Parathyroid adenoma (tissue), 2 donors: ENCODE measurements around the gene APBA2.
"Not testable (repeated sequence)": the region's sequence is repeated elsewhere in the genome, so short reads cannot be mapped to it uniquely, and the experiment has no call there.

Source experiments
- H2AFZ ChIP-seq: fragments of 300-600 bp; sonication (generic); one replicate; pipeline ENCODE4 v1.7.0; 2017; ENCODE audit warnings: antibody characterized with exemption, mild to moderate bottlenecking
- H3K27ac ChIP-seq: fragments of 300-600 bp; sonication (generic); one replicate; pipeline ENCODE4 v1.7.0; 2017
- H3K27me3 ChIP-seq: fragments of 300-600 bp; sonication (generic); one replicate; pipeline ENCODE4 v1.7.0; 2017; ENCODE audit warnings: low read length; ENCODE audit not compliant: control insufficient read depth, insufficient read depth
- H3K36me3 ChIP-seq: fragments of 300-600 bp; sonication (generic); one replicate; pipeline ENCODE4 v1.7.0; 2017; ENCODE audit warnings: low read length; ENCODE audit not compliant: control insufficient read depth, insufficient read depth
- H3K4me1 ChIP-seq: fragments of 300-600 bp; sonication (generic); one replicate; pipeline ENCODE4 v1.7.0; 2017; ENCODE audit warnings: control low read depth
- H3K4me2 ChIP-seq: fragments of 300-600 bp; sonication (generic); one replicate; pipeline ENCODE4 v1.7.0; 2017; ENCODE audit warnings: low read length
- H3K4me3 ChIP-seq: fragments of 300-600 bp; sonication (generic); one replicate; pipeline ENCODE4 v1.7.0; 2017; ENCODE audit warnings: low read depth, low read length
- H3K79me2 ChIP-seq: fragments of 300-600 bp; sonication (generic); one replicate; pipeline ENCODE4 v1.7.0; 2017; ENCODE audit warnings: control low read depth
- H3K9ac ChIP-seq: fragments of 300-600 bp; sonication (generic); one replicate; pipeline ENCODE4 v1.7.0; 2017; ENCODE audit warnings: mild to moderate bottlenecking
- H3K9me3 ChIP-seq: fragments of 300-600 bp; sonication (generic); one replicate; pipeline ENCODE4 v1.7.0; 2017; ENCODE audit warnings: low read length; ENCODE audit not compliant: control insufficient read depth
- TF ChIP-seq, protein P1 (sequence below): fragments of 300-600 bp; sonication (generic); IDR thresholded peaks from one replicate; pipeline ENCODE4 v1.7.0; 2017; ENCODE audit warnings: antibody characterized with exemption, mild to moderate bottlenecking
- donor health status: primary hyperparathyroidism.

APBA2 gene

DNA sequence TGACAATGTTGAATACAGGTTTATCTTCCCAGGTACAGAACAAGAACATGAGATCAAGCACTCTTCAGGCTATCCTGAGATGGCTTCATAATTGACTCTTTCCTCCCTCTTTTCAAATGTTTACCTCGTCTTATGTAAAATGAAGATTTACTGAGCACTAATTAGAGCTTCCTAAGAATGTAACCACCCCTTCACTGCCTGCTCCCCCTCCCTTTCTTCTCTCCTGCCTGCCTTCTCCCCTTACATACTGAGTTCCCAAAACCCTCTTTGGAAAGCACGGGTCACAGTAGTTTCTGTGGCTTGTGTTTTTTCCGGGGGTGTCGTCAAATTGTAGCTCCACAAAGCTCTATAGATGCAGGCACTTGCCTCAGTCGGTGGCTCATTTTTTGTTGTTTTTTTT, 32.1 kb upstream of the APBA2 start:
- not testable (repeated sequence) for H3K4me2 ChIP-seq, H3K27me3 ChIP-seq, H3K9ac ChIP-seq, H3K4me1 ChIP-seq, H3K79me2 ChIP-seq, H3K27ac ChIP-seq, H3K36me3 ChIP-seq, H3K4me3 ChIP-seq, H2AFZ ChIP-seq, H3K9me3 ChIP-seq

DNA sequence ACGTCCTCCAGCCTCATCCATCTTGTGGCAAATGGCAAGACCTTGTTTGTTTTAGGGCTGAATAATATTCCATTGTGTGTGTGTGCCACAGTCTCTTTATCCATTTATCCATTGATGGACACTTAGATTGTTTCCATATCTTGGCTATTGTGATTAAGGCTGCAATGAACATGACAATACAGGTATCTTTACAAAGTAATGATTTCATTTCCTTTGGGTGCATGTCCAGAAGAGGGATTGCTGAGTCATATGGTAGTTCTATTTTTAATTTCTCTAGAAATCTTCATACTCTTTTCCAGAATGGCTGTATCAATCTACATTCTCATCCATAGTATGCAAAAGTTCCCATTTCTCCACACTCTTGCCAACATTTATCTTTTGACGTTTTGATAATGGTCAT, 31.2 kb upstream of the APBA2 start:
- not testable (repeated sequence) for H3K27ac ChIP-seq, H3K36me3 ChIP-seq, H3K27me3 ChIP-seq, H3K79me2 ChIP-seq, H3K4me2 ChIP-seq, H2AFZ ChIP-seq, H3K4me1 ChIP-seq, H3K4me3 ChIP-seq, H3K9me3 ChIP-seq, H3K9ac ChIP-seq

DNA sequence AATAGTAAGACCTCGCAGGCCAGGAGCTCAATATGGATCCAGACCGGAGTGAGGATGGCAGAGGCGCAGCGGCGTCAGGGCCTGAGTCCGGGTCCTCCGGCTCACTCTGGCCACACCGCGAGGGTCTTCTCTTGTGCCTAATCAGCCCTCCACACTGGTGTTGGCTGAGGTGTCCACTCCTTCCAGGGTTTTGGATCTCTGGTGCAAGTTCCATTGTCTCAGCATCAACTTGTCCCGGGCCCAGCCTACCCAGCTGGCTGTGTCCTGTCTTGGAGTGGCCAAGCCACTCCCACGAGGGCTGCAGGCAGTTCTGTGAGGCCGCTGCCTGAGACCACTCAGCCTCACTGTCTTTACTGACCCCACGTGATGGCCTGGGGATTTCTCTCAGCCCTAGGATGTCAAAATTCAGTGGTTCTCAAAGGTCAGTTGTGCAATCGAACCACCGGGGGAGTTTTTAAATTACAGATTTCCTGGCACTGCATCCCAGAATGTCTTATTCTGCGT, 24.7 kb upstream of the APBA2 start:
- no peaks in the 10 kb centered on the region for H3K36me3 ChIP-seq
- H3K27ac ChIP-seq = no peak overlapping the region
- H2AFZ ChIP-seq = no peak overlapping the region
- no peak overlapping the region for H3K9ac ChIP-seq
- H3K9me3 ChIP-seq = no peaks in the 10 kb centered on the region
- TF ChIP-seq, protein P1, sequence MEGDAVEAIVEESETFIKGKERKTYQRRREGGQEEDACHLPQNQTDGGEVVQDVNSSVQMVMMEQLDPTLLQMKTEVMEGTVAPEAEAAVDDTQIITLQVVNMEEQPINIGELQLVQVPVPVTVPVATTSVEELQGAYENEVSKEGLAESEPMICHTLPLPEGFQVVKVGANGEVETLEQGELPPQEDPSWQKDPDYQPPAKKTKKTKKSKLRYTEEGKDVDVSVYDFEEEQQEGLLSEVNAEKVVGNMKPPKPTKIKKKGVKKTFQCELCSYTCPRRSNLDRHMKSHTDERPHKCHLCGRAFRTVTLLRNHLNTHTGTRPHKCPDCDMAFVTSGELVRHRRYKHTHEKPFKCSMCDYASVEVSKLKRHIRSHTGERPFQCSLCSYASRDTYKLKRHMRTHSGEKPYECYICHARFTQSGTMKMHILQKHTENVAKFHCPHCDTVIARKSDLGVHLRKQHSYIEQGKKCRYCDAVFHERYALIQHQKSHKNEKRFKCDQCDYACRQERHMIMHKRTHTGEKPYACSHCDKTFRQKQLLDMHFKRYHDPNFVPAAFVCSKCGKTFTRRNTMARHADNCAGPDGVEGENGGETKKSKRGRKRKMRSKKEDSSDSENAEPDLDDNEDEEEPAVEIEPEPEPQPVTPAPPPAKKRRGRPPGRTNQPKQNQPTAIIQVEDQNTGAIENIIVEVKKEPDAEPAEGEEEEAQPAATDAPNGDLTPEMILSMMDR = no peak
- H3K4me3 ChIP-seq = no peak overlapping the region
- no peaks in the 10 kb centered on the region for H3K27me3 ChIP-seq
- H3K4me2 ChIP-seq = no peak overlapping the region
- no peaks in the 10 kb centered on the region for H3K79me2 ChIP-seq
- H3K4me1 ChIP-seq = no peaks in the 10 kb centered on the region

DNA sequence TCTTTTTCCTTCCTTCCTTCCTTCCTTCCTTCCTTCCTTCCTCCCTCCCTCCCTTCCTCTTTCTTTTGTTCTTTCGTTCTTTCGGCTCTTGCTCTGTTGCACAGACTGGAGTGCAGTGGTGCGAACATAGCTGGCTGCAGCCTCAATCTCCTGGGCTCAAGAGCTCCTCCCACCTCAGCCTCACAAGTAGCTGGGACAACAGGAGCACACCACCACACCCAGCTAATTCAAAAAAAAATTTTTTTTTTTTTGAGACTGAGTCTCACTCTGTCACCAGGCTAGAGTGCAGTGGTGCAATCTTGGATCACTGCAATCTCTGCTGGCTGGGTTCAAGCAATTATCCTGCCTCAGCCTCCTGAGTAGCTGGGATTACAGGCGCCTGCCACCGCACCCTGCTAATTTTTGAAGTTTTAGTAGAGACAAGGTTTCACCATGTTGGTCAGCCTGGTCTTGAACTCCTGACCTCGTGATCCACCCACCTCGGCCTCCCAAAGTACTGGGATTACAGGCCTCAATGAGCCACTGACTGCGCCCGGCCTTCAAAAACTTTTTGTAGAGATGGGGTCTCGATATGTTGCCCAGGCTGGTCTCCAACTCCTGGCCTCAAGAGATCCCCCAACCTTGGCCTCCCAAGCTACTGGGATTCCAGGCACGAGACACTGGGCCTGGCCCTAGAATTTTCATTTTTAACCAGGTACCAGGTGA, 24.0 kb upstream of the APBA2 start:
- not testable (repeated sequence) for H3K36me3 ChIP-seq, H3K4me3 ChIP-seq, H3K9me3 ChIP-seq, H3K9ac ChIP-seq, H3K79me2 ChIP-seq, H3K27ac ChIP-seq, H2AFZ ChIP-seq, H3K27me3 ChIP-seq, H3K4me2 ChIP-seq, H3K4me1 ChIP-seq

DNA sequence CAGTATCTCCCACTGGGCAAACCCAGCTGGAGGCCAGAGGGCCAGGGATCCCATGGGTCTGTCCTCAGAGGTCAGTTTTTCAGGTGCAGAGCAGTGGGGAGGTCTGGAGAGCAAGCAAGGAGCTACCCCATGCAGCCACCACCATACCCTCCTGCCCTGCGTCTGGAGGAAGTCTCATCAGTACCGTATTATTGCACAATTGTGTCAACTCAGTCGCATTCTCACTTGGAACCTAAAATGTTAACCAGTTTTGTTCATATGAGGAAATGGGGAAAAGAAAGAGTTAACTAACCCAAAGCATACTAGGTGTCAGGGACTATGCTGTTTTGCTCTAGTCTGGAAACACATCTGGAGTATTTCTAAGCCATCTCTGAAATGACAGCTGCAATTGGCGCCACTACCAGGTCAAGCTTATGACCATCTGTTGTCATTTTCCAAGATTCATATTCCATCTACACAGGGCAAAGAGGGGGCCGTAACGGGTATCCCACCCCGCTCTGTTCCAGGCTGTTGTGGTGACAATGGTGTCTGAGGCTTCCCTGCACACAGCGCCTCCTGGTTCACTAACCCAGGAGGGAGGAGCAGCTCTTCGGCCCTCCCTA, 16.9 kb upstream of the APBA2 start:
- H3K9me3 ChIP-seq = no peaks in the 10 kb centered on the region
- no peaks in the 10 kb centered on the region for H3K36me3 ChIP-seq
- no peak overlapping the region for H2AFZ ChIP-seq
- no peaks in the 10 kb centered on the region for H3K79me2 ChIP-seq
- H3K27ac ChIP-seq = no peak overlapping the region
- no peaks in the 10 kb centered on the region for H3K27me3 ChIP-seq
- no peaks in the 10 kb centered on the region for H3K4me1 ChIP-seq
- H3K4me2 ChIP-seq = no peak overlapping the region
- H3K4me3 ChIP-seq = no peak overlapping the region
- TF ChIP-seq, protein P1 = no peak
- H3K9ac ChIP-seq = no peak overlapping the region

DNA sequence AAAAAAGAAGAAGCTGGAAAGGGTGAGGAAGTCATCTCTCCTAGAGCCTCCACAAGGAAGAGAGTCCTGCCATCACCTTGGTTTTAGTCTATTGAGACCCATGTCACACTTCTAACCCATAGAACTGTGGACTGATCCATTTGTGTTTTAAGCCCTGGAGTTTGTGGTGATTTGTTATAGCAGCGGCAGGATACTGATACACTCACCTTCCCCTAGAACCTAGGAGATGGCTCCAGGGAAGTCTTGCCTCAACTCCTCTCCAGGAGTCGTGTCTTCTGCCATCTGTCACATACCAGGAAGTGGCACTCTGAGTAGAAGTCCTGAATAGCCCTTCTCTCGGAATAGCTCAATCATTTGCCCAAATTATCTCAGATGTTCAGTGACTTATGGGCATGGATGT, 14.6 kb upstream of the APBA2 start:
- Histone ChIP-seq H3K36me3 (no peaks in the 10 kb centered on the region), H2AFZ (no peak overlapping the region), H3K4me2 (no peak overlapping the region), H3K9me3 (no peaks in the 10 kb centered on the region), H3K27me3 (no peaks in the 10 kb centered on the region), H3K4me1 (no peaks in the 10 kb centered on the region), H3K79me2 (no peaks in the 10 kb centered on the region), H3K9ac (no peak overlapping the region), H3K4me3 (no peak overlapping the region), H3K27ac (no peak overlapping the region)
- TF ChIP-seq, protein P1 = no peak
